Measurements from ENCODE around the gene TNFAIP3. TPM values are rescaled to one million over a fixed set of nuclear protein-coding genes. Genes with fewer than 3 reads are reported as not detected.

TNFAIP3 gene
- total and polyA plus RNA-seq, 2 of the 4 experiments (the other 2 are of a cell fraction), result 5.0 to 14.2 TPM

DNA sequence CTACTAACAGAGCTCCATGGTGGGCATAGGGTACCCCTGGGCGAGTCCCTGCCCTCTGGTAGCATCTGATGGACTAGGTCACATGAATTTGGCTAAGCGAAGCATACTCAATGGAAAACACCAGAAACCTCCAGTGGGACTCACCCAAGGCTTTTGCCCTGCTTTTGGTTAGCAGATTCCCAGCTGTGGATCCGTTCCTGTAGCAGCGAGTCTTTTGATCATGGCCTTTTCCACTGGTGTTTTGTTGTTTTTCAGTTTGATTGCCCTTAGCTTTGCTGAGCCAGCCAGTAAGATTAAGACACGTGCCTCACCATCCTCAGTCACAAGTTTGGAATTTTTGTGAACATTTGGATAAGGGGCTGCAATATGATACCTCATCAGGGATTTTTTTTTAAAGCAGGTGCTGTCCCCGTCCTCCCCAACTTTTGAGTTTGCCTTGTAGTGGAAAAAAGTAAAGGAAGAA is 8.0 kb downstream of the TNFAIP3 start (continued):
- TF ChIP-seq, protein P1, sequence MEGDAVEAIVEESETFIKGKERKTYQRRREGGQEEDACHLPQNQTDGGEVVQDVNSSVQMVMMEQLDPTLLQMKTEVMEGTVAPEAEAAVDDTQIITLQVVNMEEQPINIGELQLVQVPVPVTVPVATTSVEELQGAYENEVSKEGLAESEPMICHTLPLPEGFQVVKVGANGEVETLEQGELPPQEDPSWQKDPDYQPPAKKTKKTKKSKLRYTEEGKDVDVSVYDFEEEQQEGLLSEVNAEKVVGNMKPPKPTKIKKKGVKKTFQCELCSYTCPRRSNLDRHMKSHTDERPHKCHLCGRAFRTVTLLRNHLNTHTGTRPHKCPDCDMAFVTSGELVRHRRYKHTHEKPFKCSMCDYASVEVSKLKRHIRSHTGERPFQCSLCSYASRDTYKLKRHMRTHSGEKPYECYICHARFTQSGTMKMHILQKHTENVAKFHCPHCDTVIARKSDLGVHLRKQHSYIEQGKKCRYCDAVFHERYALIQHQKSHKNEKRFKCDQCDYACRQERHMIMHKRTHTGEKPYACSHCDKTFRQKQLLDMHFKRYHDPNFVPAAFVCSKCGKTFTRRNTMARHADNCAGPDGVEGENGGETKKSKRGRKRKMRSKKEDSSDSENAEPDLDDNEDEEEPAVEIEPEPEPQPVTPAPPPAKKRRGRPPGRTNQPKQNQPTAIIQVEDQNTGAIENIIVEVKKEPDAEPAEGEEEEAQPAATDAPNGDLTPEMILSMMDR (conservative IDR thresholded peaks at IDR 0.05; ENCODE audit: low read depth, low read length), result no peak

DNA sequence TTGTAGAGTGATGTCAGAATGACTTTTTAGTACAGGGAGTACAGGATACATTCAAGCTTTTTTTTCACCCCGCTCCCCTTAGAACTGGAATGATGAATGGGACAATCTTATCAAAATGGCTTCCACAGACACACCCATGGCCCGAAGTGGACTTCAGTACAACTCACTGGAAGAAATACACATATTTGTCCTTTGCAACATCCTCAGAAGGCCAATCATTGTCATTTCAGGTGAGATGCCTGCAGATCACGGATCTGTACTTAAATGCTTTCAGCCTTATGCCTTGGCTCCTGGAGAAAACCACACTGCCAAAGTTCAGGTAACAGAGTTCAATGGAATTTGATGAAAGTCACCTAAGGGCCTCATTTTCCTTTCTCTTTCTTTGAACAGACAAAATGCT is 8.5 kb downstream of the TNFAIP3 start:
- TF ChIP-seq CEBPB (IDR thresholded peaks at IDR 0.05; ENCODE audit: low read depth, low read length), result no peak
- no peak for TF ChIP-seq FOS (IDR thresholded peaks at IDR 0.05; ENCODE audit: low read depth, low read length)
- TF ChIP-seq RAD21 (IDR thresholded peaks at IDR 0.05; ENCODE audit: low read length), result no peak
- no peak for TF ChIP-seq RCOR1 (IDR thresholded peaks at IDR 0.05; ENCODE audit: insufficient replicate concordance, low read length)
- Histone ChIP-seq H3K27me3 (ENCODE audit: control insufficient read depth, insufficient read depth, low read length) (no peaks in the 10 kb centered on the region), H2AK5ac (ENCODE audit: low read depth, low read length) (no peak overlapping the region), H4K8ac (ENCODE audit: low read depth in 2 of 2, low read length in 2 of 2) (no peak overlapping the region), H4K5ac (ENCODE audit: low read depth, low read length) (no peak overlapping the region), H3K9me1 (ENCODE audit: insufficient read depth, low read length) (peaks cover 4% of the 10 kb centered on the region; the same call in 1 of the 2 replicates), H3K27ac (ENCODE audit: insufficient read depth, low read length) (no peak overlapping the region), H3K14ac (replicated peaks; ENCODE audit: low read depth, low read length) (no peak overlapping the region), H3K36me3 (ENCODE audit: control insufficient read depth, insufficient read depth, low read length) (peaks cover 49% of the 10 kb centered on the region), H3K9me3 (ENCODE audit: control insufficient read depth, insufficient read depth, low read length) (no peaks in the 10 kb centered on the region), H2AK9ac (replicated peaks; ENCODE audit: low read depth, low read length, poor library complexity) (no peak overlapping the region), H3K79me1 (ENCODE audit: low read depth in 1 of 2, low read length in 2 of 2) (peaks cover 13 to 21% of the 10 kb centered on the region in 2 experiments), H3K18ac (ENCODE audit: low read depth, low read length) (no peak overlapping the region), H2BK20ac (ENCODE audit: low read depth, low read length) (no peak overlapping the region), H4K91ac (ENCODE audit: insufficient read depth, low read depth, low read length) (no peak overlapping the region), H2BK15ac (ENCODE audit: low read depth, low read length) (no peak overlapping the region), H3K4me2 (ENCODE audit: low read depth, low read length) (no peak overlapping the region), H2BK5ac (ENCODE audit: low read depth, low read length, poor library complexity, severe bottlenecking) (no peak overlapping the region), H3K4me1 (ENCODE audit: control insufficient read depth, insufficient read depth, low read length) (peaks cover 10% of the 10 kb centered on the region), H3K56ac (ENCODE audit: extremely low read depth, insufficient read depth, low read length) (no peak overlapping the region), H2BK120ac (ENCODE audit: low read depth, low read length) (no peak overlapping the region), H2AFZ (replicated peaks; ENCODE audit: low read length, poor library complexity) (no peak overlapping the region), H4K20me1 (ENCODE audit: insufficient read depth, low read length) (no peaks in the 10 kb centered on the region), H3K4ac (ENCODE audit: low read depth, low read length) (no peak overlapping the region), H3K23ac (ENCODE audit: low read depth, low read length) (no peak overlapping the region), H3K4me3 (ENCODE audit: insufficient read depth, low read depth, low read length) (no peak overlapping the region), H3K9ac (ENCODE audit: low read depth, low read length) (no peak overlapping the region)
- no TSS peak for BruUV-seq (replicated peaks)
- ATAC-seq (ENCODE audit: low read depth) (no peak), DNase-seq (no peak)
- in situ Hi-C loops (cut with MboI; ENCODE audit: low sequenced_read_pairs), result loop anchor here (5.0 kb wide), 1 partner anchor 67 kb away; no protein-coding TSS in a partner anchor
- ChIA-PET POLR2A (ENCODE audit: unreplicated experiment) (no interaction called here), CTCF (interaction anchor here (1.5 kb wide), 1 partner anchor 171 kb away, joined by 4 read pairs; no protein-coding TSS in a partner anchor)
- intact Hi-C loops (cut with micrococcal nuclease), result no loop called here
- WGBS, 2 experiments (ENCODE audit: extremely low coverage in 2 of 2, insufficient read length in 1 of 2), result 100% methylated on average over 1 of the region's 3 CpGs; no CpG with 5 or more reads in 1 of the 2 experiments
- dilution Hi-C loops (cut with HindIII; ENCODE audit: low sequenced_read_pairs, unreplicated experiment), result no loop called here
